HL-60 (cell line): ENCODE measurements around the gene SOX30.

Experiments
- SPI1 ChIP-seq: IDR thresholded peaks from 2 replicates; pipeline ENCODE4 v1.6.1; 2012; ENCODE audit warnings: low read depth, mild to moderate bottlenecking, borderline replicate concordance
- TF ChIP-seq, protein P1 (sequence below): IDR thresholded peaks from one replicate; pipeline ENCODE4 v1.5.1; 2011; ENCODE audit warnings: low read length, control low read depth, inconsistent platforms; ENCODE audit not compliant: insufficient read depth
- TF ChIP-seq, protein P2 (sequence below): IDR thresholded peaks from 2 replicates; pipeline ENCODE4 v1.6.1; 2012; ENCODE audit warnings: low read depth; ENCODE audit not compliant: insufficient replicate concordance

DNA sequence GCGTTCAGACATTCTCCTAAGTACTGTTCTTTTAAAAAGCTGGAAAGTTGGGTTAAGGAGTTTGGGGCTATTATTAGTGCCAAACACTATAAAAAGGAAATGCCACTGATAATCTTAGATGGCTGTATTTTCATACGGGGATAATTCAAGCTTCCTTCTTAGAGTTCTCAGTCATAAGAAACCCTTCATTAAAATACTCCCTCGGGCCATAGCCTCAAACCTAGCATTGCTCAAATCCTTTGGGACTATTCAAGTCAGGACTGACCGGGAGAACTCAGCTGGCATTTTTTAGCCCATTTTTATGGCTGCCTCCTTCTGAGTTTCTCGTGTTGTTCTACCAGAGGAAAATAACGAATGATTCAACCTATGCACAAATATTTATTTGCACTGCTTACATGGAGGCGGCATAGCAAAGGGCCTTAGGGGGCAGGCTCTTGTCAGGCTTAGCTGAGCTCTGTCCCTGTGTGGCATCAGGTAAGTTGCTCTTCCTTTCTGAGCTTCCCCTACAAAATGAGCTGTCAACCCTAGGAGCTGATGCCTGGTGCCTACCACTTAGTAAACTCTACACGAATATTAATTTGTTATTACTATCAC is 43.2 kb downstream of the SOX30 start:
- TF ChIP-seq, protein P1, sequence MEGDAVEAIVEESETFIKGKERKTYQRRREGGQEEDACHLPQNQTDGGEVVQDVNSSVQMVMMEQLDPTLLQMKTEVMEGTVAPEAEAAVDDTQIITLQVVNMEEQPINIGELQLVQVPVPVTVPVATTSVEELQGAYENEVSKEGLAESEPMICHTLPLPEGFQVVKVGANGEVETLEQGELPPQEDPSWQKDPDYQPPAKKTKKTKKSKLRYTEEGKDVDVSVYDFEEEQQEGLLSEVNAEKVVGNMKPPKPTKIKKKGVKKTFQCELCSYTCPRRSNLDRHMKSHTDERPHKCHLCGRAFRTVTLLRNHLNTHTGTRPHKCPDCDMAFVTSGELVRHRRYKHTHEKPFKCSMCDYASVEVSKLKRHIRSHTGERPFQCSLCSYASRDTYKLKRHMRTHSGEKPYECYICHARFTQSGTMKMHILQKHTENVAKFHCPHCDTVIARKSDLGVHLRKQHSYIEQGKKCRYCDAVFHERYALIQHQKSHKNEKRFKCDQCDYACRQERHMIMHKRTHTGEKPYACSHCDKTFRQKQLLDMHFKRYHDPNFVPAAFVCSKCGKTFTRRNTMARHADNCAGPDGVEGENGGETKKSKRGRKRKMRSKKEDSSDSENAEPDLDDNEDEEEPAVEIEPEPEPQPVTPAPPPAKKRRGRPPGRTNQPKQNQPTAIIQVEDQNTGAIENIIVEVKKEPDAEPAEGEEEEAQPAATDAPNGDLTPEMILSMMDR, result no peak
- TF ChIP-seq, protein P2, sequence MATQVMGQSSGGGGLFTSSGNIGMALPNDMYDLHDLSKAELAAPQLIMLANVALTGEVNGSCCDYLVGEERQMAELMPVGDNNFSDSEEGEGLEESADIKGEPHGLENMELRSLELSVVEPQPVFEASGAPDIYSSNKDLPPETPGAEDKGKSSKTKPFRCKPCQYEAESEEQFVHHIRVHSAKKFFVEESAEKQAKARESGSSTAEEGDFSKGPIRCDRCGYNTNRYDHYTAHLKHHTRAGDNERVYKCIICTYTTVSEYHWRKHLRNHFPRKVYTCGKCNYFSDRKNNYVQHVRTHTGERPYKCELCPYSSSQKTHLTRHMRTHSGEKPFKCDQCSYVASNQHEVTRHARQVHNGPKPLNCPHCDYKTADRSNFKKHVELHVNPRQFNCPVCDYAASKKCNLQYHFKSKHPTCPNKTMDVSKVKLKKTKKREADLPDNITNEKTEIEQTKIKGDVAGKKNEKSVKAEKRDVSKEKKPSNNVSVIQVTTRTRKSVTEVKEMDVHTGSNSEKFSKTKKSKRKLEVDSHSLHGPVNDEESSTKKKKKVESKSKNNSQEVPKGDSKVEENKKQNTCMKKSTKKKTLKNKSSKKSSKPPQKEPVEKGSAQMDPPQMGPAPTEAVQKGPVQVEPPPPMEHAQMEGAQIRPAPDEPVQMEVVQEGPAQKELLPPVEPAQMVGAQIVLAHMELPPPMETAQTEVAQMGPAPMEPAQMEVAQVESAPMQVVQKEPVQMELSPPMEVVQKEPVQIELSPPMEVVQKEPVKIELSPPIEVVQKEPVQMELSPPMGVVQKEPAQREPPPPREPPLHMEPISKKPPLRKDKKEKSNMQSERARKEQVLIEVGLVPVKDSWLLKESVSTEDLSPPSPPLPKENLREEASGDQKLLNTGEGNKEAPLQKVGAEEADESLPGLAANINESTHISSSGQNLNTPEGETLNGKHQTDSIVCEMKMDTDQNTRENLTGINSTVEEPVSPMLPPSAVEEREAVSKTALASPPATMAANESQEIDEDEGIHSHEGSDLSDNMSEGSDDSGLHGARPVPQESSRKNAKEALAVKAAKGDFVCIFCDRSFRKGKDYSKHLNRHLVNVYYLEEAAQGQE, result no peak
- no peak for TF ChIP-seq SPI1
